GM23248 (cell line): ENCODE results near the gene PCSK5. TPM values are rescaled to one million over a fixed set of nuclear protein-coding genes. Genes with fewer than 3 reads are reported as not detected.
A peak's percentile ranks its signal among the peaks of the same experiment; 100 is the strongest.

Source experiments
- DNase-seq: peaks from one replicate; pipeline ENCODE4 v3.0.0-alpha.2; 2015
- H2AFZ ChIP-seq: fragments of 200-600 bp; sonication (generic); 2 replicates; pipeline ENCODE4 v1.6.1; 2016; ENCODE audit warnings: antibody characterized with exemption
- H3F3A ChIP-seq: fragments of 200-600 bp; sonication (generic); 2 replicates; pipeline ENCODE4 v1.6.1; 2016; ENCODE audit warnings: mild to moderate bottlenecking, antibody characterized with exemption, mixed run types; ENCODE audit not compliant: insufficient read depth
- H3K27ac ChIP-seq: fragments of 200-600 bp; sonication (generic); 2 replicates; pipeline ENCODE4 v1.5.1; 2016; ENCODE audit warnings: mild to moderate bottlenecking
- H3K27me3 ChIP-seq: fragments of 200-600 bp; sonication (generic); replicated peaks from 2 replicates; pipeline ENCODE4 v1.6.1; 2016; ENCODE audit warnings: mild to moderate bottlenecking; ENCODE audit not compliant: insufficient read depth
- H3K36me3 ChIP-seq: fragments of 200-600 bp; sonication (generic); 2 replicates; pipeline ENCODE4 v1.6.1; 2016; ENCODE audit warnings: low read depth, mild to moderate bottlenecking
- H3K4me1 ChIP-seq: fragments of 200-600 bp; sonication (generic); 2 replicates; pipeline ENCODE4 v1.6.1; 2016; ENCODE audit warnings: mild to moderate bottlenecking; ENCODE audit not compliant: insufficient read depth
- H3K4me2 ChIP-seq: fragments of 200-600 bp; sonication (generic); one replicate; pipeline ENCODE4 v1.6.1; 2016; ENCODE audit warnings: mild to moderate bottlenecking; ENCODE audit not compliant: unreplicated experiment
- H3K4me3 ChIP-seq: fragments of 200-600 bp; sonication (generic); 2 replicates; pipeline ENCODE4 v1.5.1; 2016; ENCODE audit warnings: mild to moderate bottlenecking
- H3K79me2 ChIP-seq: fragments of 200-600 bp; sonication (generic); 2 replicates; pipeline ENCODE4 v1.6.1; 2016; ENCODE audit warnings: mild to moderate bottlenecking; ENCODE audit not compliant: insufficient read depth
- H3K9ac ChIP-seq: fragments of 200-600 bp; sonication (generic); 2 replicates; pipeline ENCODE4 v1.6.1; 2016; ENCODE audit warnings: mild to moderate bottlenecking
- H3K9me2 ChIP-seq: fragments of 200-600 bp; sonication (generic); 2 replicates; pipeline ENCODE4 v1.6.1; 2016; ENCODE audit warnings: mixed run types, mild to moderate bottlenecking, moderate library complexity; ENCODE audit not compliant: insufficient read depth
- H3K9me3 ChIP-seq: fragments of 200-600 bp; sonication (generic); one replicate; pipeline ENCODE4 v1.6.1; 2017; ENCODE audit warnings: low read depth
- H4K20me1 ChIP-seq: fragments of 200-600 bp; sonication (generic); 2 replicates; pipeline ENCODE4 v1.6.0; 2016; ENCODE audit not compliant: insufficient read depth
- EZH2 ChIP-seq: fragments of 200-600 bp; sonication (generic); IDR thresholded peaks from 2 replicates; pipeline ENCODE4 v1.6.1; 2018; ENCODE audit warnings: antibody characterized with exemption, mild to moderate bottlenecking; ENCODE audit not compliant: insufficient read depth, poor library complexity, severe bottlenecking
- EZH2phosphoT487 ChIP-seq: fragments of 200-600 bp; sonication (generic); IDR thresholded peaks from 2 replicates; pipeline ENCODE4 v1.6.1; 2018; ENCODE audit warnings: antibody characterized with exemption, moderate library complexity, mild to moderate bottlenecking, low read depth; ENCODE audit not compliant: insufficient read depth
- WGBS, 2 experiments: methylation state at CpG; one replicate each; pipeline ENCODE4 v1.1.6; 2015 to 2017; ENCODE audit warnings: low lambda C conversion rate in 2 of 2, low coverage in 1 of 2; ENCODE audit errors: missing lambda C conversion rate in 2 of 2; 5-methylcytosine and 5-hydroxymethylcytosine counted together
- in situ Hi-C: fragments of 300-500 bp; cut with MboI; formaldehyde crosslinking; loops from 2 replicates; pipeline ENCODE4 v1.15.0; 2020
- polyA plus RNA-seq: library from polyadenylated mRNA; unstranded; fragments of >200 nt; fragmentation: Nextera tagmentation; extraction: Ambion mirVana; gene quantifications from 2 replicates; pipeline ENCODE4 v1.2.1, GENCODE V29; 2016
- total RNA-seq: library from RNA; depleted of rRNA; stranded (reverse); fragments of >200 nt; shearing (Covaris generic); gene quantifications from 2 replicates; pipeline ENCODE4 v1.2.3, GENCODE V29; 2014

The PCSK5 gene
- total and polyA plus RNA-seq, 2 experiments from 2014 or later, result 2.3 to 3.9 TPM

DNA sequence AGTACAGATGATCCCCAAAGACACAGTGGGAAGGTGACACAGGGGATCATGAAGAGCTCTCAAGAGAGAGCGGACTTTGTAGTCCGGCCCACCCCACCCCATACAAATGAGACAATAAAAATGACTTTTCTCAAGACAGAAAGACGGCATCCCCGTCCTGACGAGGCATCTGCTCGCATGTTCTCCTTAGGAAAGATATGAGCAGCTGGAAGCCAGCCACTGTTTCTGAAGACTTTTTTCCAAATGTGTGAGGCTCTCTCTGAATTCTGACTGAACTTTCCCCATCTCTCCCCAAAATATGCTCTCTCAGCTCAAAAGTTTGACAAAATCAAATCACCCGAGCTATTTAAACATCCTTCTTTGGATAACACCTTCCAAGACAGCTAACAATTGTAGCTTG lies 398.6 kb downstream of the PCSK5 start:
- no peaks in the 10 kb centered on the region for H3K79me2 ChIP-seq
- 75 to 85% methylated on average over 7 of the region's 7 CpGs for WGBS, 2 experiments
- no peak overlapping the region for H3K4me3 ChIP-seq
- DNase-seq, result no peak
- no peaks in the 10 kb centered on the region; the same call in none of the 2 replicates for H3K27me3 ChIP-seq
- no peaks in the 10 kb centered on the region for H4K20me1 ChIP-seq
- H3K9ac ChIP-seq, result no peak overlapping the region
- no peaks in the 10 kb centered on the region for H3K4me1 ChIP-seq
- H3K36me3 ChIP-seq, result no peaks in the 10 kb centered on the region
- H3F3A ChIP-seq, result no peaks in the 10 kb centered on the region
- no peak overlapping the region for H3K4me2 ChIP-seq
- no peaks in the 10 kb centered on the region for H3K9me3 ChIP-seq
- no peak overlapping the region for H2AFZ ChIP-seq
- in situ Hi-C loops, result no loop called here
- TF ChIP-seq EZH2, result no peak
- no peak for TF ChIP-seq EZH2phosphoT487
- H3K9me2 ChIP-seq, result no peaks in the 10 kb centered on the region; the same call in 1 of the 2 replicates
- H3K27ac ChIP-seq, result no peak overlapping the region

DNA sequence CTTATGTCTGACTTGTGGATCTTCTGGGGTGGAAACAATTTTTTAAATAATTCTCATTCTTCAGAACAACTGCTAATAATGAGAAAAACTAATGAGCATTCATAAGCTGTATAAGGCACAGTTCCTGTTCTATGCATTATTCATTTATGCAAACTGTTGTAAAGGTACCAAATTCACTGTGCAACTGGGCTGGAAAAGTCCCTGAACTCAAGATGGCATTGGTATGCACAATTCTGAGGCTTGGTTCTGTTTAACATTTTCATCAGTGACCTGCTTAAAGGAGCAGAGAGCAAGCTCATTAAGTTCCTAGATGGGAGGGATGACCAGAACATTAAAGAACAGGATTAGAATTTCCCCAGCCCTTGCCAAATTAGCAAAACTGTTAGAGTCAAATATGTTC lies 399.2 kb downstream of the PCSK5 start:
- H3F3A ChIP-seq, result no peaks in the 10 kb centered on the region
- H3K9me3 ChIP-seq, result no peaks in the 10 kb centered on the region
- no peak overlapping the region for H3K4me2 ChIP-seq
- in situ Hi-C loops, result no loop called here
- H3K27ac ChIP-seq, result no peak overlapping the region
- DNase-seq, result no peak
- no peaks in the 10 kb centered on the region for H3K36me3 ChIP-seq
- TF ChIP-seq EZH2phosphoT487, result no peak
- TF ChIP-seq EZH2, result no peak
- H3K9me2 ChIP-seq, result no peaks in the 10 kb centered on the region; the same call in 1 of the 2 replicates
- H3K9ac ChIP-seq, result no peak overlapping the region
- no peaks in the 10 kb centered on the region; the same call in none of the 2 replicates for H3K27me3 ChIP-seq
- no peaks in the 10 kb centered on the region for H3K4me1 ChIP-seq
- no peak overlapping the region for H2AFZ ChIP-seq
- no peak overlapping the region for H3K4me3 ChIP-seq
- H4K20me1 ChIP-seq, result no peaks in the 10 kb centered on the region
- H3K79me2 ChIP-seq, result no peaks in the 10 kb centered on the region

GRCh38 chr9:76290555-76290954 lies 400.1 kb downstream of the PCSK5 start:
- Histone ChIP-seq H3K27me3 (no peaks in the 10 kb centered on the region; the same call in none of the 2 replicates), H2AFZ (no peak overlapping the region), H4K20me1 (no peaks in the 10 kb centered on the region), H3K79me2 (no peaks in the 10 kb centered on the region), H3K9me2 (no peaks in the 10 kb centered on the region; the same call in 1 of the 2 replicates), H3K9ac (no peak overlapping the region), H3F3A (no peaks in the 10 kb centered on the region), H3K27ac (no peak overlapping the region), H3K4me1 (no peaks in the 10 kb centered on the region), H3K9me3 (no peaks in the 10 kb centered on the region), H3K4me3 (no peak overlapping the region), H3K4me2 (no peak overlapping the region), H3K36me3 (no peaks in the 10 kb centered on the region)
- DNase-seq, result no peak
- 82 to 85% methylated on average over 2 of the region's 2 CpGs for WGBS, 2 experiments
- in situ Hi-C loops, result no loop called here
- no peak for TF ChIP-seq EZH2
- no peak for TF ChIP-seq EZH2phosphoT487

DNA sequence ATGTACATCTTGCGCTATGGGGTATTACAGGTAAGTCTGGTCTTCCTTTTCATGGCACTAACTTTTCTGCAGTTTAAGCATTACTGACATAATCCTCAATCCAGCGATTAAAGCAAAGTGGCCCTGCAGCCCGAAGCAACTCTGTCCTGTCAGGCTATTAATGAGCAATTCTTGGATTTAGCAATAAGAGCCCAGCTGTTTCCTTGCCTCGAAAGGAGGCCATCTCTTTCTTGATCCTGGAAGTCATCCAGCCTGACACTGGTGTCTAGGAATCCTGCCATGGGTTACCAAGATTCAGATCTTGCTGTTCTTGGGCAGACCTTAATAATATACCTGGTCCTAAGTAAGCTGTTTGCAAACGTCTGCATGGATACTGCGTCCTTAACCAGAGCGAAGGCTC lies 401.8 kb downstream of the PCSK5 start:
- H3K27me3 ChIP-seq, result no peaks in the 10 kb centered on the region; the same call in 1 of the 2 replicates
- 53 to 58% methylated on average over 7 of the region's 7 CpGs for WGBS, 2 experiments
- in situ Hi-C loops, result no loop called here
- DNase-seq, result peak; percentile 37
- no peaks in the 10 kb centered on the region for H3K4me1 ChIP-seq
- H2AFZ ChIP-seq, result no peak overlapping the region
- H3F3A ChIP-seq, result no peaks in the 10 kb centered on the region
- H3K79me2 ChIP-seq, result no peaks in the 10 kb centered on the region
- no peak overlapping the region for H3K9ac ChIP-seq
- H3K9me2 ChIP-seq, result no peaks in the 10 kb centered on the region; the same call in 1 of the 2 replicates
- no peak overlapping the region for H3K4me2 ChIP-seq
- H3K27ac ChIP-seq, result no peak overlapping the region
- no peaks in the 10 kb centered on the region for H3K9me3 ChIP-seq
- no peaks in the 10 kb centered on the region for H4K20me1 ChIP-seq
- TF ChIP-seq EZH2 (no peak), EZH2phosphoT487 (no peak)
- no peaks in the 10 kb centered on the region for H3K36me3 ChIP-seq
- H3K4me3 ChIP-seq, result no peak overlapping the region

- WGBS, 2 experiments, result 58 to 61% methylated on average over 5 of the region's 5 CpGs
- Histone ChIP-seq H3K27ac (no peak overlapping the region), H3K9me2 (no peaks in the 10 kb centered on the region; the same call in 1 of the 2 replicates), H2AFZ (no peak overlapping the region), H3K4me3 (no peak overlapping the region), H3K27me3 (no peaks in the 10 kb centered on the region; the same call in 1 of the 2 replicates), H3K36me3 (no peaks in the 10 kb centered on the region), H3K4me2 (no peak overlapping the region), H3K79me2 (no peaks in the 10 kb centered on the region), H3K9ac (no peak overlapping the region), H4K20me1 (no peaks in the 10 kb centered on the region), H3K9me3 (no peaks in the 10 kb centered on the region), H3K4me1 (no peaks in the 10 kb centered on the region), H3F3A (no peaks in the 10 kb centered on the region)
- TF ChIP-seq EZH2 (no peak), EZH2phosphoT487 (no peak)
- in situ Hi-C loops, result no loop called here
- DNase-seq, result no peak
Measured at GRCh38 chr9:76292658-76293057, 402.2 kb downstream of the PCSK5 start.
